GM21367 (cell line): ENCODE measurements around the gene CCDC171.
"Not testable (repeated sequence)": the region's sequence is repeated elsewhere in the genome, so short reads cannot be mapped to it uniquely, and the experiment has no call there.

Experiments used
- ATAC-seq: cut with Tn5 transposase; IDR thresholded peaks from one replicate; pipeline ENCODE4 v1.9.1; 2021; ENCODE audit not compliant: unreplicated experiment

CCDC171 gene

DNA sequence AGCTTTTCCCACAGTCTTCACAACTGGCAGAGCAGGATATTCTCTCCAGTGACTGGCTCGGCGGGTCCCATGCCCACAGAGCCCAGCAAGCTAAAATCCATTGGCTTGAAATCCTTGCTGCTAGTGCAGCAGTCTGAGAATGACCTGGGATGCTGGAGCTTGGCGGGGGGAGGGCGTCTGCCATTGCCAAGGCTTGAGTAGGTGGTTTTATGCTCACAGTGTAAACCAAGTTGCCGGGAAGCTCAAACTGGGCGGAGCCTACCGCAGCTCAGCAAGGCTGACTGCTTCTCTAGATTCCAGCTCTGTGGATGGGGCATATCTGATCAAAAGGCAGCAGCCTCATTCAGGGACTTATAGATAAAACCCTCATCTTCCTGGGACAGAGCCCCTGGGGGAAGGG, 194.1 kb downstream of the CCDC171 start:
- no peak for ATAC-seq

DNA sequence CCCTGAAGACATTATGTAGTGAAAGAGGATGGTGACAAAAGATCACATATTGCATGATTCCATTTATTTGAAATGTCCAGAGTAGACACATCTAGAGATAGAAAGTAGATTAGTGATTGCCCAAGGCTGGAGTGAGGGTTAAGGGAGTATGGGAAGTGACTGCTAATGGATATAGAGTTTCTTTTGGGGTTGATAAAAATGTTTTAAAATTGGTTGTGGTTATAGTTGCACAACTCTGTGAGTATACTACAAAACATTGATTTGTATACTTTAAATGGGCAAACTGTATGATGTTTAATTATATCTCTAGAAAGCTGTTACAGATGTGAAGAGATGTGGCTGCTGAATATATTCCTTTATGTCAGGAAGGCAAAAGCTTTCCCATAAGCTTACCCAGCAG, 202.8 kb downstream of the CCDC171 start:
- no peak for ATAC-seq

- no peak for ATAC-seq
Measured at GRCh38 chr9:15761551-15761950, 208.7 kb downstream of the CCDC171 start.

DNA sequence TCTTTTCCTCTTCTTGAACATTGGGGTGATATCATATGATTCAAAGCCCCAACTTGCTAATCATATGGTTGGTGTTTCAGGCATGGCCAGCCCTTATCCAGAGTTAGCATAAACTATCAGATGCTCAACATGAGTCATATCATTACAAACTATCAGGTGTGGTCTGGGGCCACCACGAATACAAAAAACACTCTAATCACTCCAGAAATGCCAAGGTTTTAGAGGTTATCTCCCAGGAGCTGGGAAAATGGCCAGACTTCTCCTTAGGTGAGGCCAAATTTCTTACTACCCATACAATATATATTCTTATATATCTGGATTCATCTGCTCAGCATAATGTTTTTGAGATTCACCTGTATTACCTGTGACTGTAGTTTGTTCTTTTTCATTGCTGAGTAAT, 210.5 kb downstream of the CCDC171 start:
- no peak for ATAC-seq

DNA sequence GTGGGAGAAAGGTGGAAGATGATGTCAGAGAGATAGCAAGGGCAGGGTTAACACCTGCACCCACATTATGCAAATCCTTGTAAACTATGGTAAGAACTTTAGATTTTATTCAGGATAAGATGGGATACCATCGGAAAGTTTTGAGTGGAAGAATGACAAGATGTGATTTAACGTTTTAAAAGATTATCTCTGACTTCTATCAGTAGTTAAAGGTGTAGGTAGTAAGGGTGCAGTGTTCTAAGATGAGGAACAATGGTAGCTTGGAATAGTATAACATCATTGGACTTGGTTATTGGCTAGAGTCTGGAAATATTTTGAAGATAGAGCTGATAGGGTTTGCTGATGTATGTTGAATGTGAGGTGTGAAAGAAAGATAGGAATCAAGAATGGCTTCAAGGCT, 211.3 kb downstream of the CCDC171 start:
- ATAC-seq: no peak

GRCh38 chr9:15769547-15769946, 216.7 kb downstream of the CCDC171 start:
- ATAC-seq: no peak

GRCh38 chr9:15778861-15779260, 226.0 kb downstream of the CCDC171 start:
- ATAC-seq: no peak

DNA sequence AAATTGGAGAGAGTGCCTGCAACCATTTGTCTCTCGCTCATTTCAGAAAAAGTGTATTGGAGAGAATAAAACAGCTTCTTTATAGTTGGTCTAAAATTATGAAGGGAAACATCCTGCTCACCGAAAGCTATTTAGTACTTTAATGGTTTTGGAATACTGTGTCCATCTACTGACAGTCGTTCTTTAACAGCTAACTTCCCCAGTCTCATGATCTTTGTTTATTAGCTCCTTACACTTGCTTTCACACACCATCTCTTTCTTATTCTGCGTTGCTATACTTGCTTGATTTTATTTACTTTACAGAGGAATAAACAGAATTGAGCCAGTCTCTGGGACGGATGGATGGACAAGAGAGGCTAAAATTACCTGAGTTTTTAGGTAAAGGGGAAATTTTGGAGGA, 229.3 kb downstream of the CCDC171 start:
- no peak for ATAC-seq

DNA sequence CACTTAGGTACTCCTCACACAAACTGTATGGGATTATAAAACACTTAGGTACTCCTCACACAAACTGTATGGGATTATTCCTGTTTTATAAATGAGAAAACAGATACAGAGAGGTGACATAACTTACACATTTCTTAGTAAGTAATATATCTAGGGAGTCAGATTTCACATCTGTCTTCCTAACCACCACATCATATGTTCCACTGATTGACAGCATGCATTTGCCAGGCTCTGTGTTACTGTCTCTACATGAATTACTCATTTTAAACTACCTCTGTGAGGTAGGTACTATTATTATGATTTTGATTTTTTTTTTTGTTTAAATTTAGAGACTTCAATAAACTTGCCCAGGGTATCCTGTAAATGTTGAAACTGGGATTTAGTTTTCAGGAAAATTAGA, 232.7 kb downstream of the CCDC171 start:
- ATAC-seq: no peak

- no peak for ATAC-seq
Measured at GRCh38 chr9:15786616-15787015, 233.8 kb downstream of the CCDC171 start.

DNA sequence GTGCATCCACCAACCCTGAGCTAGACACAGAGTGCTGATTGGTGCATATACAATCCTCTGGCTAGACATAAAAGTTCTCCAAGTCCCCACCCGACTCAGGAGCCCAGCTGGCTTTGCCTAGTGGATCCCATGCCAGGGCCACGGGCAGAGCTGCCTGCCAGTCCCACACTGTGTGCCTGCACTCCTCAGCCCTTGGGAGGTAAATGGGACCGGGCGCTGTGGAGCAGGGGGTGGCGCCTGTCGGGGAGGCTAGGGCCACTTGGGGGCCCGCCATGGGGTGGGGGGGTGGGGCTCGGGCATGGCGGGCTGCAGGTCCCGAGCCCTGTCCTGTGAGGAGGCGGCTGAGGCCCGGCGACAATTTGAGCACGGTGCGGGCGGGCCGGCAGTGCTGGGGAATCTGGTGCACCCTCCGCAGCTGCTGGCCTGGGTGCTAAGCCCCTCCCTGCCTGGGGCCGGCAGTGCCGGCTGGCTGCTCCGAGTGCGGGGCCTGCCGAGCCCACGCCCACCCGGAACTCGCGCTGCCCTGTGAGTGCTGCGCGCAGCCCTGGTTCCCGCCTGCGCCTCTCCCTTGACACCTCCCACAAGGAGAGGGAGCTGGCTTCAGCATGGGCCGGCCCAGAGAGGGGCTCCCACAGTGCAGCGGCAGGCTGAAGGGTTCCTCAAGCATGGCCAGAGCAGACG, 257.5 kb downstream of the CCDC171 start:
- not testable (repeated sequence) for ATAC-seq

DNA sequence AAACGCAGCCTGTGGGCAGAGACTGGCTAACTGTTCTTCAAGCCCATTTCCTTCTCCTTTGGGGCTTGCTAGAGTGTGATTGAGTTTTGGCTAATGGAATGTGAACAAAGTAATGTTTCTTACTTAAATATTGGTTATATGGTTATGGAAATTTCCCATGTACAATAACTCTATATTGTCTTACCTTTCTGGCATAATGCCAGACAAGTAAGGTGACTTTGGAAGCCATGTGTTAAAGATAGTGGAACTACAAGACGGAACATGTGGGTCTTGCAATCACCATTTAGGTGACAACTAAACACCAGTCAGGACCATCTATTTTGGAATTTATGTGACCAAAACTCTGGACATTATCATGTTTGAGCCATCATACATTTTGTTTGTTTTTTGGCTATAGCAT, 260.2 kb downstream of the CCDC171 start:
- no peak for ATAC-seq

DNA sequence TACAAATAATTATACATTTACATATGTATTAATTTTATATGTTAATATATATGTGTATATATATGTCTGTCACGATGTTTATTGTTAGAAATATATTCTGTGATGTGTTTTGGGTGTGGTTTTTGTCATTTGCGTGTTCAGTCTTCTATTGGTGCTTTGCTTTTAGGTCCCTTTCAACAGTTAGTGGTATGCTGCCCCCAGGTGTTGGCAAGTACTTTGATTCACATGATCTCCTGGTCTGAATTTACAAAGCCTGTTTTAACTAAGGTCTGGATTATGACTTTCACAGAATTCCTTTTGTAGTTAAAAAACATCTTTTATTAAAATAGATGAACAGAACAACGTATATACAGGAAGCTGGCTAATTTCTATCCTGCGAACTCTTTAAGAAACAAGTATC, 271.5 kb downstream of the CCDC171 start:
- no peak for ATAC-seq

GRCh38 chr9:15831384-15831783, 278.5 kb downstream of the CCDC171 start:
- ATAC-seq: no peak

DNA sequence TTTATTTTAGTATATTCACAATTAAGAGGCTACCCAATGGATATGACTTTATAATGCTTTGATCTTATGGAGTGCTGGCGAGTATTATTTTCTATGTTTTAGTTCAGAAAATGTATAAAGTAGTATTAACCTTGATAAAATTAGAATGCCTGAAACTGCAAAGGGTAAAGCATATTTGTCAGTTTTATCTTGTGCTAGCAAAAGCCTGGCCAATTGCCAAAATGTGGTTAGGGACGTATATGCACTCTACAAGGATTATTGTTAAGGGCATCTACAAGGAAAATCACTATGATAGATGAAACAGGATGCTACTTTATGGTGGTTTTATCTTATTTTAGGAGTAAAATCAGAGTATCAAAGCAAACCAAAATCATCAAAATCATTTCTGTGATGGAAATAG, 281.7 kb downstream of the CCDC171 start:
- no peak for ATAC-seq

DNA sequence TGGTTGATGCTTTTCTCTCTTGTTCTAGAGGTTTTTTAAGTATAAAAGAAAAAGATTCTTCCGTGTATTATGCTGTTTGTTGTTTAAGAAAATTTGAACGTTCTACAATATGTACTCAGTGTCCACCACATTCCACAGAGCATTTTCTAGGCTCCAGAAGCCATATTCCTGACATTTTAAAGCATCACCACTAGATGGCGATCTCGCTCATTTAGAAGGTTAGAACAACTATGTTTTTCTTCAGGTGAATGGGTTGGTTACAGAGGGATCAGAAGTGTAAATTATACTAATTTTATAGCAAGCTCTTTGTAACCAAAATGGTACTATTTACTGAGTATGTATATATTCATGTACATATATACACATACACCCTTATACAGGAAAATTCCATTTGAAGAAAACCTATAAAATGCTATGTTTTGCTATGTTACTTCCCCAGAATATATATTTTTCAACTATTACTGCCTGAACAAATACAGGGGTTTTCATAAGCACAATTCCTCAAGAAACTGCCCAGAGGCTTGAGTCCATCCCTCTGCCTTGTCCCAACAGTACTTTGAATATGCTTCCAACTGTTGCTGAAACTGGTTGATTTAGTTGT, 284.3 kb downstream of the CCDC171 start:
- ATAC-seq: peak; percentile 87

GRCh38 chr9:15842051-15842450, 289.2 kb downstream of the CCDC171 start:
- no peak for ATAC-seq

GRCh38 chr9:15843316-15843715, 290.5 kb downstream of the CCDC171 start:
- ATAC-seq: no peak

GRCh38 chr9:15843931-15844330, 291.1 kb downstream of the CCDC171 start:
- no peak for ATAC-seq

- no peak for ATAC-seq
Measured at GRCh38 chr9:15846611-15847010, 293.8 kb downstream of the CCDC171 start.

- no peak for ATAC-seq
Measured at GRCh38 chr9:15849871-15850270, 297.0 kb downstream of the CCDC171 start.

GRCh38 chr9:15851766-15852165, 298.9 kb downstream of the CCDC171 start:
- ATAC-seq: no peak

GRCh38 chr9:15856591-15856990, 303.7 kb downstream of the CCDC171 start:
- no peak for ATAC-seq
